ENCODE measurements around the gene TAS2R30. TPM values are rescaled to one million over a fixed set of nuclear protein-coding genes. Genes with fewer than 3 reads are reported as not detected.

Gene TAS2R30
- total RNA-seq, 1 donor from 2014 or later: 15.7 TPM

GRCh38 chr12:11162502-11162901 lies 28.1 kb upstream of the TAS2R30 start:
- Histone ChIP-seq H3K4me1 (peaks cover 6% of the 10 kb centered on the region), H3K27ac (no peak overlapping the region), H3K27me3 (no peaks in the 10 kb centered on the region), H3K36me3 (no peaks in the 10 kb centered on the region), H3K4me3 (no peak overlapping the region), H3K9me3 (no peaks in the 10 kb centered on the region)
- TF ChIP-seq POLR2AphosphoS5 (IDR thresholded peaks at IDR 0.05; ENCODE audit: insufficient read depth in 1 of 2, low read depth in 1 of 2) (no peak), POLR2A (IDR thresholded peaks at IDR 0.05) (no peak), CTCF (IDR thresholded peaks at IDR 0.05) (no peak)
- no peak for DNase-seq (ENCODE audit: extremely low spot score in 2 of 2)
- intact Hi-C loops (cut with DNase I): no loop called here

- no peak overlapping the region for H3K27ac ChIP-seq
- no peaks in the 10 kb centered on the region for H3K27me3 ChIP-seq
- no peaks in the 10 kb centered on the region for H3K36me3 ChIP-seq
- TF ChIP-seq CTCF (IDR thresholded peaks at IDR 0.05) (no peak), POLR2A (IDR thresholded peaks at IDR 0.05) (no peak), POLR2AphosphoS5 (IDR thresholded peaks at IDR 0.05; ENCODE audit: insufficient read depth in 1 of 2, low read depth in 1 of 2) (no peak)
- no peak overlapping the region for H3K4me3 ChIP-seq
- DNase-seq (ENCODE audit: extremely low spot score in 2 of 2): no peak
- H3K9me3 ChIP-seq: no peaks in the 10 kb centered on the region
- intact Hi-C loops (cut with DNase I): no loop called here
- H3K4me1 ChIP-seq: no peaks in the 10 kb centered on the region
Measured at GRCh38 chr12:11158885-11159444, 24.5 kb upstream of the TAS2R30 start.

- Histone ChIP-seq H3K4me3 (no peak overlapping the region), H3K27me3 (no peaks in the 10 kb centered on the region), H3K36me3 (no peaks in the 10 kb centered on the region), H3K9me3 (no peaks in the 10 kb centered on the region), H3K27ac (no peak overlapping the region), H3K4me1 (no peaks in the 10 kb centered on the region)
- DNase-seq (ENCODE audit: extremely low spot score in 2 of 2): no peak
- intact Hi-C loops (cut with DNase I): no loop called here
- TF ChIP-seq CTCF (IDR thresholded peaks at IDR 0.05) (no peak), POLR2AphosphoS5 (IDR thresholded peaks at IDR 0.05; ENCODE audit: insufficient read depth in 1 of 2, low read depth in 1 of 2) (no peak), POLR2A (IDR thresholded peaks at IDR 0.05) (no peak)
Measured at GRCh38 chr12:11154400-11154925, 20.0 kb upstream of the TAS2R30 start.

GRCh38 chr12:11152725-11153124 lies 18.3 kb upstream of the TAS2R30 start:
- intact Hi-C loops (cut with DNase I): no loop called here
- no peak overlapping the region for H3K4me3 ChIP-seq
- DNase-seq (ENCODE audit: extremely low spot score in 2 of 2): no peak
- TF ChIP-seq POLR2A (IDR thresholded peaks at IDR 0.05): no peak
- no peak for TF ChIP-seq CTCF (IDR thresholded peaks at IDR 0.05)
- TF ChIP-seq POLR2AphosphoS5 (IDR thresholded peaks at IDR 0.05; ENCODE audit: insufficient read depth in 1 of 2, low read depth in 1 of 2): no peak
- H3K9me3 ChIP-seq: no peaks in the 10 kb centered on the region
- no peaks in the 10 kb centered on the region for H3K36me3 ChIP-seq
- no peaks in the 10 kb centered on the region for H3K4me1 ChIP-seq
- H3K27ac ChIP-seq: no peak overlapping the region
- H3K27me3 ChIP-seq: no peaks in the 10 kb centered on the region

GRCh38 chr12:11150832-11151231 lies 16.4 kb upstream of the TAS2R30 start:
- intact Hi-C loops (cut with DNase I): no loop called here
- Histone ChIP-seq H3K27ac (no peak overlapping the region), H3K36me3 (no peaks in the 10 kb centered on the region), H3K4me3 (no peak overlapping the region), H3K4me1 (no peaks in the 10 kb centered on the region), H3K9me3 (no peaks in the 10 kb centered on the region), H3K27me3 (no peaks in the 10 kb centered on the region)
- DNase-seq (ENCODE audit: extremely low spot score in 2 of 2): no peak
- TF ChIP-seq CTCF (IDR thresholded peaks at IDR 0.05) (no peak), POLR2AphosphoS5 (IDR thresholded peaks at IDR 0.05; ENCODE audit: insufficient read depth in 1 of 2, low read depth in 1 of 2) (no peak), POLR2A (IDR thresholded peaks at IDR 0.05) (no peak)
